ENCODE data around the gene SLC4A3. TPM values are rescaled to one million over a fixed set of nuclear protein-coding genes. Genes with fewer than 3 reads are reported as not detected.

The SLC4A3 gene
- total RNA-seq, 3 donors from 2014 or later, result 0.29 to 3.4 (median 0.34) TPM

- H3K36me3 ChIP-seq (ENCODE audit: low read depth), result no peaks in the 10 kb centered on the region
- no peak for DNase-seq
- H3K9me3 ChIP-seq, result peaks cover 3% of the 10 kb centered on the region
- TF ChIP-seq CTCF (IDR thresholded peaks at IDR 0.05), result no peak
- intact Hi-C loops (cut with DNase I, micrococcal nuclease), result no loop called here
- ATAC-seq, result no peak
- no peaks in the 10 kb centered on the region for H3K4me1 ChIP-seq (ENCODE audit: low read depth)
- H3K4me3 ChIP-seq, result no peak overlapping the region
These were observed 30.9 kb downstream of the SLC4A3 start for GRCh38 chr2:219658196-219658846.

GRCh38 chr2:219658874-219659273 lies 31.4 kb downstream of the SLC4A3 start:
- Histone ChIP-seq H3K4me1 (ENCODE audit: low read depth) (no peaks in the 10 kb centered on the region), H3K9me3 (peaks cover 3% of the 10 kb centered on the region), H3K4me3 (no peak overlapping the region), H3K36me3 (ENCODE audit: low read depth) (no peaks in the 10 kb centered on the region)
- DNase-seq, result no peak
- intact Hi-C loops (cut with DNase I, micrococcal nuclease), result no loop called here
- ATAC-seq, result no peak
- TF ChIP-seq CTCF (IDR thresholded peaks at IDR 0.05), result no peak

- ATAC-seq, result peak; percentile 90
These were observed 33.9 kb downstream of the SLC4A3 start for GRCh38 chr2:219661197-219661954.

GRCh38 chr2:219661955-219662395 lies 34.5 kb downstream of the SLC4A3 start:
- no peak overlapping the region for H3K4me3 ChIP-seq
- H3K4me1 ChIP-seq (ENCODE audit: low read depth), result no peaks in the 10 kb centered on the region
- ATAC-seq, result peak; percentile 50
- H3K9me3 ChIP-seq, result peaks cover 3% of the 10 kb centered on the region
- DNase-seq, result no peak
- H3K36me3 ChIP-seq (ENCODE audit: low read depth), result no peaks in the 10 kb centered on the region
- no peak for TF ChIP-seq CTCF (IDR thresholded peaks at IDR 0.05)
- intact Hi-C loops (cut with DNase I, micrococcal nuclease), result no loop called here

More at GRCh38 chr2:219661197-219661954, 33.9 kb downstream of the SLC4A3 start:
- H3K4me1 ChIP-seq (ENCODE audit: low read depth), result no peaks in the 10 kb centered on the region
- no peaks in the 10 kb centered on the region for H3K36me3 ChIP-seq (ENCODE audit: low read depth)
- DNase-seq, result no peak
- TF ChIP-seq CTCF (IDR thresholded peaks at IDR 0.05), result no peak
- H3K9me3 ChIP-seq, result peaks cover 3% of the 10 kb centered on the region
- no peak overlapping the region for H3K4me3 ChIP-seq
- intact Hi-C loops (cut with DNase I, micrococcal nuclease), result no loop called here

GRCh38 chr2:219662566-219662965 lies 35.1 kb downstream of the SLC4A3 start:
- ATAC-seq (no peak), DNase-seq (no peak)
- Histone ChIP-seq H3K36me3 (ENCODE audit: low read depth) (no peaks in the 10 kb centered on the region), H3K9me3 (peaks cover 3% of the 10 kb centered on the region), H3K4me1 (ENCODE audit: low read depth) (no peaks in the 10 kb centered on the region), H3K4me3 (no peak overlapping the region)
- TF ChIP-seq CTCF (IDR thresholded peaks at IDR 0.05), result no peak
- intact Hi-C loops (cut with DNase I, micrococcal nuclease), result no loop called here

All from mucosa of descending colon (tissue), 3 donors.